ENCODE measurements around the gene SLC25A12.

SLC25A12 gene

GRCh38 chr2:171855401-171855800 is 38.6 kb downstream of the SLC25A12 start:
- Histone ChIP-seq H3K79me2 (ENCODE audit: insufficient read depth, low read length) (no peaks in the 10 kb centered on the region), H3K36me3 (ENCODE audit: insufficient read depth, low read length) (peaks cover 66% of the 10 kb centered on the region), H3F3A (ENCODE audit: insufficient read depth, low read length) (no peaks in the 10 kb centered on the region; the same call in 1 of the 2 replicates), H3K9me3 (ENCODE audit: low read length) (no peaks in the 10 kb centered on the region), H3K4me2 (ENCODE audit: low read length) (no peak overlapping the region), H2AFZ (ENCODE audit: low read length) (no peak overlapping the region), H3K27ac (ENCODE audit: low read depth, low read length, poor library complexity, severe bottlenecking) (no peak overlapping the region), H3K9me2 (ENCODE audit: low read depth, low read length) (no peaks in the 10 kb centered on the region), H4K20me1 (ENCODE audit: insufficient read depth, low read length) (no peaks in the 10 kb centered on the region), H3K4me3 (ENCODE audit: low read depth, low read length, poor library complexity, severe bottlenecking) (no peak overlapping the region), H3K4me1 (ENCODE audit: insufficient read depth, low read length, severe bottlenecking) (no peaks in the 10 kb centered on the region), H3K27me3 (ENCODE audit: insufficient read depth, low read length) (no peaks in the 10 kb centered on the region), H3K9ac (ENCODE audit: low read length) (no peak overlapping the region)
- no peak for TF ChIP-seq EZH2 (IDR thresholded peaks at IDR 0.05; ENCODE audit: borderline replicate concordance, low read length)
- TF ChIP-seq, protein P1, sequence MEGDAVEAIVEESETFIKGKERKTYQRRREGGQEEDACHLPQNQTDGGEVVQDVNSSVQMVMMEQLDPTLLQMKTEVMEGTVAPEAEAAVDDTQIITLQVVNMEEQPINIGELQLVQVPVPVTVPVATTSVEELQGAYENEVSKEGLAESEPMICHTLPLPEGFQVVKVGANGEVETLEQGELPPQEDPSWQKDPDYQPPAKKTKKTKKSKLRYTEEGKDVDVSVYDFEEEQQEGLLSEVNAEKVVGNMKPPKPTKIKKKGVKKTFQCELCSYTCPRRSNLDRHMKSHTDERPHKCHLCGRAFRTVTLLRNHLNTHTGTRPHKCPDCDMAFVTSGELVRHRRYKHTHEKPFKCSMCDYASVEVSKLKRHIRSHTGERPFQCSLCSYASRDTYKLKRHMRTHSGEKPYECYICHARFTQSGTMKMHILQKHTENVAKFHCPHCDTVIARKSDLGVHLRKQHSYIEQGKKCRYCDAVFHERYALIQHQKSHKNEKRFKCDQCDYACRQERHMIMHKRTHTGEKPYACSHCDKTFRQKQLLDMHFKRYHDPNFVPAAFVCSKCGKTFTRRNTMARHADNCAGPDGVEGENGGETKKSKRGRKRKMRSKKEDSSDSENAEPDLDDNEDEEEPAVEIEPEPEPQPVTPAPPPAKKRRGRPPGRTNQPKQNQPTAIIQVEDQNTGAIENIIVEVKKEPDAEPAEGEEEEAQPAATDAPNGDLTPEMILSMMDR (IDR thresholded peaks at IDR 0.05; ENCODE audit: low read length), result no peak

DNA sequence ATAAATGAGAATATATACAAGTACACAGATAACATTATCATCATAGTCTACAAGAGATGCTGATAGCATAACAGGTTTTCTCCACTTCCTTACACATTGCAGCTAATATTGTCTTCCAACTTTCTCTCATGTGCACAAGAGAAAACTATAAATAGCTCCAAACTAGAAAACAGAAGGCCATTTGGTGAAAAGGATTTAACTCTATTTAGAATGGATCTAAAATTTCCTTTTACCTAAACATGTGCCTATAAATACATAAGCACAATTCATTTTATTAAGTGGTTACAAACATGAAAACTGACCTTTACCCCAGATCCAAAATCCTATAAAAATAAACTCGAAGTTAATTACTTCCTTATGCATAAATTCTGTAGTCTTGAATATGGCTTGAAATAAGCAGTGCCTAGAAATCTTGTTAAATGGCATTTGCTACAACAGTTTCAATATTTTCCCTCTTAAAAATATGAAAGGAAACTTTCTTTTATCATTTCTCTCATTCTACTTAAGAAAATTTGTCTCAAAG is 41.6 kb downstream of the SLC25A12 start:
- H3K4me1 ChIP-seq (ENCODE audit: insufficient read depth, low read length, severe bottlenecking), result no peaks in the 10 kb centered on the region
- no peaks in the 10 kb centered on the region for H4K20me1 ChIP-seq (ENCODE audit: insufficient read depth, low read length)
- no peak overlapping the region for H3K4me2 ChIP-seq (ENCODE audit: low read length)
- no peaks in the 10 kb centered on the region for H3K79me2 ChIP-seq (ENCODE audit: insufficient read depth, low read length)
- H3K9ac ChIP-seq (ENCODE audit: low read length), result no peak overlapping the region
- peaks cover 57% of the 10 kb centered on the region for H3K36me3 ChIP-seq (ENCODE audit: insufficient read depth, low read length)
- H3K9me2 ChIP-seq (ENCODE audit: low read depth, low read length), result no peaks in the 10 kb centered on the region
- H3K27ac ChIP-seq (ENCODE audit: low read depth, low read length, poor library complexity, severe bottlenecking), result no peak overlapping the region
- H3K4me3 ChIP-seq (ENCODE audit: low read depth, low read length, poor library complexity, severe bottlenecking), result no peak overlapping the region
- H3K27me3 ChIP-seq (ENCODE audit: insufficient read depth, low read length), result no peaks in the 10 kb centered on the region
- H3K9me3 ChIP-seq (ENCODE audit: low read length), result no peaks in the 10 kb centered on the region
- H2AFZ ChIP-seq (ENCODE audit: low read length), result no peak overlapping the region
- TF ChIP-seq, protein P1 (IDR thresholded peaks at IDR 0.05; ENCODE audit: low read length), result no peak
- no peak for TF ChIP-seq EZH2 (IDR thresholded peaks at IDR 0.05; ENCODE audit: borderline replicate concordance, low read length)
- no peaks in the 10 kb centered on the region for H3F3A ChIP-seq (ENCODE audit: insufficient read depth, low read length)

- no peaks in the 10 kb centered on the region for H4K20me1 ChIP-seq (ENCODE audit: insufficient read depth, low read length)
- H2AFZ ChIP-seq (ENCODE audit: low read length), result no peak overlapping the region
- no peak overlapping the region for H3K4me2 ChIP-seq (ENCODE audit: low read length)
- no peak overlapping the region for H3K9ac ChIP-seq (ENCODE audit: low read length)
- H3K4me1 ChIP-seq (ENCODE audit: insufficient read depth, low read length, severe bottlenecking), result no peaks in the 10 kb centered on the region
- H3K27me3 ChIP-seq (ENCODE audit: insufficient read depth, low read length), result no peaks in the 10 kb centered on the region
- no peak overlapping the region for H3K4me3 ChIP-seq (ENCODE audit: low read depth, low read length, poor library complexity, severe bottlenecking)
- no peaks in the 10 kb centered on the region for H3K79me2 ChIP-seq (ENCODE audit: insufficient read depth, low read length)
- H3K9me3 ChIP-seq (ENCODE audit: low read length), result no peaks in the 10 kb centered on the region
- H3K9me2 ChIP-seq (ENCODE audit: low read depth, low read length), result no peaks in the 10 kb centered on the region
- TF ChIP-seq, protein P1 (IDR thresholded peaks at IDR 0.05; ENCODE audit: low read length), result no peak
- TF ChIP-seq EZH2 (IDR thresholded peaks at IDR 0.05; ENCODE audit: borderline replicate concordance, low read length), result no peak
- H3F3A ChIP-seq (ENCODE audit: insufficient read depth, low read length), result no peaks in the 10 kb centered on the region
- H3K27ac ChIP-seq (ENCODE audit: low read depth, low read length, poor library complexity, severe bottlenecking), result no peak overlapping the region
- H3K36me3 ChIP-seq (ENCODE audit: insufficient read depth, low read length), result peaks cover 33% of the 10 kb centered on the region
Measured at GRCh38 chr2:171847627-171848026, 46.4 kb downstream of the SLC25A12 start.

Measured in OCI-LY1 (cell line).